ENCODE measurements around the gene SHF. TPM values are rescaled to one million over a fixed set of nuclear protein-coding genes. Genes with fewer than 3 reads are reported as not detected.
A peak's percentile ranks its signal among the peaks of the same experiment; 100 is the strongest.

The SHF gene
- total and polyA plus RNA-seq, 2 donors (not counting 3 experiments of a cell fraction or from before 2014, with no cell fraction given), result 2.8 to 5.2 TPM

- intact Hi-C loops (cut with micrococcal nuclease), result no loop called here
- Histone ChIP-seq H3K9me1 (replicated peaks; ENCODE audit: control insufficient read depth, extremely low read depth, insufficient read depth, low read length) (no peaks in the 10 kb centered on the region), H3K4me2 (ENCODE audit: insufficient read depth, low read length) (no peak overlapping the region), H3K79me2 (ENCODE audit: control insufficient read depth, insufficient read depth, low read length) (no peaks in the 10 kb centered on the region), H2AFZ (ENCODE audit: low read depth, low read length) (no peak overlapping the region), H3K9ac (replicated peaks; ENCODE audit: extremely low read depth, insufficient read depth, low read length) (no peak overlapping the region), H3K36me3 (ENCODE audit: control insufficient read depth in 2 of 2, extremely low read depth in 1 of 2, insufficient read depth in 2 of 2, low read length in 2 of 2) (no peaks in the 10 kb centered on the region), H3K27ac (ENCODE audit: insufficient read depth, low read depth, low read length) (no peak overlapping the region), H3K4me1 (ENCODE audit: control insufficient read depth, extremely low read depth, insufficient read depth, low read length) (no peaks in the 10 kb centered on the region), H3K9me3 (replicated peaks; ENCODE audit: control insufficient read depth, insufficient read depth, low read length) (no peaks in the 10 kb centered on the region), H3K27me3 (ENCODE audit: control insufficient read depth in 2 of 2, insufficient read depth in 2 of 2, low read length in 2 of 2) (peaks cover 74 to 88% of the 10 kb centered on the region in 2 experiments), H4K20me1 (replicated peaks; ENCODE audit: control insufficient read depth, extremely low read depth, insufficient read depth, low read length) (no peaks in the 10 kb centered on the region), H3K4me3 (replicated peaks in 1 of 3; ENCODE audit: insufficient read depth in 1 of 3, low read depth in 1 of 3, low read length in 3 of 3) (no peak overlapping the region)
- CTCF ChIA-PET, result interaction anchor here (2.7 kb wide), 1 partner anchor 11 kb away, joined by 17 read pairs; no protein-coding TSS in a partner anchor
- TF ChIP-seq POLR2AphosphoS5 (IDR thresholded peaks at IDR 0.05; ENCODE audit: insufficient read depth, low read depth, low read length) (no peak), MYC (IDR thresholded peaks at IDR 0.05; ENCODE audit: low read depth, low read length) (no peak), EZH2 (IDR thresholded peaks at IDR 0.05; ENCODE audit: borderline replicate concordance, low read depth, low read length, severe bottlenecking) (peak; percentile 89)
- DNase-seq (ENCODE audit: low read depth, low spot score) (no peak), FAIRE-seq (no peak)
- dilution Hi-C loops (cut with MboI; ENCODE audit: extremely low pct_ligation_motif_present, low sequenced_read_pairs), result no loop called here
- BruUV-seq (replicated peaks), result no TSS peak
- POLR2A ChIA-PET, result no interaction called here
Observed at GRCh38 chr15:45128971-45129639, 58.7 kb downstream of the SHF start.

- no peaks in the 10 kb centered on the region for H4K20me1 ChIP-seq (replicated peaks; ENCODE audit: control insufficient read depth, extremely low read depth, insufficient read depth, low read length)
- intact Hi-C loops (cut with micrococcal nuclease), result loop anchor here (1.0 kb wide), 1 partner anchor 331 kb away; no protein-coding TSS in a partner anchor
- no peak overlapping the region for H3K27ac ChIP-seq (ENCODE audit: insufficient read depth, low read depth, low read length)
- peak; percentile 44 to 50 for TF ChIP-seq CTCF (IDR thresholded peaks at IDR 0.05; ENCODE audit: extremely low read depth in 1 of 2, insufficient read depth in 1 of 2, low read depth in 1 of 2, low read length in 2 of 2)
- TF ChIP-seq JUN (IDR thresholded peaks at IDR 0.05; ENCODE audit: borderline replicate concordance, insufficient read depth, insufficient read length, low read depth), result no peak
- H3K27me3 ChIP-seq (ENCODE audit: control insufficient read depth in 2 of 2, insufficient read depth in 2 of 2, low read length in 2 of 2), result peaks cover 57 to 77% of the 10 kb centered on the region in 2 experiments
- peaks cover 6% of the 10 kb centered on the region for H3K4me1 ChIP-seq (ENCODE audit: control insufficient read depth, extremely low read depth, insufficient read depth, low read length)
- H3K36me3 ChIP-seq (ENCODE audit: control insufficient read depth in 2 of 2, extremely low read depth in 1 of 2, insufficient read depth in 2 of 2, low read length in 2 of 2), result no peaks in the 10 kb centered on the region
- H3K79me2 ChIP-seq (ENCODE audit: control insufficient read depth, insufficient read depth, low read length), result no peaks in the 10 kb centered on the region
- ChIA-PET CTCF (interaction anchor here (0.7 to 2.2 kb wide), 26 partner anchors 9 to 485 kb away, joined by 3 to 44 read pairs (median 6); partner anchors contain the start of gene DUOXA2), POLR2A (no interaction called here)
- H2AFZ ChIP-seq (ENCODE audit: low read depth, low read length), result no peak overlapping the region
- DNase-seq (ENCODE audit: low read depth, low spot score), result peak; percentile 37
- no peak overlapping the region for H3K9ac ChIP-seq (replicated peaks; ENCODE audit: extremely low read depth, insufficient read depth, low read length)
- dilution Hi-C loops (cut with MboI; ENCODE audit: extremely low pct_ligation_motif_present, low sequenced_read_pairs), result no loop called here
- no peaks in the 10 kb centered on the region for H3K9me1 ChIP-seq (replicated peaks; ENCODE audit: control insufficient read depth, extremely low read depth, insufficient read depth, low read length)
- BruUV-seq (replicated peaks), result no TSS peak
- H3K9me3 ChIP-seq (replicated peaks; ENCODE audit: control insufficient read depth, insufficient read depth, low read length), result no peaks in the 10 kb centered on the region
- no peak for FAIRE-seq
- H3K4me3 ChIP-seq (replicated peaks in 1 of 3; ENCODE audit: insufficient read depth in 1 of 3, low read depth in 1 of 3, low read length in 3 of 3), result no peak overlapping the region
- no peak overlapping the region for H3K4me2 ChIP-seq (ENCODE audit: insufficient read depth, low read length)
Observed at GRCh38 chr15:45126535-45127158, 61.1 kb downstream of the SHF start.

Data from endothelial cell of umbilical vein (primary cell).